CD14-positive monocyte (primary cell): ENCODE measurements around the gene FBXO34. TPM values are rescaled to one million over a fixed set of nuclear protein-coding genes. Genes with fewer than 3 reads are reported as not detected.

Source experiments
- DNase-seq, 3 donors: peaks; one replicate each; pipeline ENCODE4 v3.0.0-alpha.2; 2011 to 2022
- H2AFZ ChIP-seq: 2 replicates; pipeline ENCODE4 v1.6.0; 2012; ENCODE audit warnings: mild to moderate bottlenecking, low read depth, low read length, inconsistent platforms; ENCODE audit not compliant: insufficient read depth, poor library complexity, severe bottlenecking
- H3K27ac ChIP-seq, 2 donors: 1 replicate in 1 of 2; 2 replicates in 1 of 2; pipeline ENCODE4 v1.5.1; 2012 to 2013; ENCODE audit warnings: low read length in 2 of 2, control low read depth in 1 of 2, inconsistent platforms in 1 of 2, low read depth in 1 of 2, mild to moderate bottlenecking in 1 of 2
- H3K27me3 ChIP-seq, 2 donors: one replicate each; pipeline versions ENCODE4 v1.6.0 to v1.6.1; 2011 to 2013; ENCODE audit warnings: low read length in 2 of 2; ENCODE audit not compliant: control insufficient read depth in 2 of 2, insufficient read depth in 2 of 2
- H3K36me3 ChIP-seq, 2 donors: replicated peaks in 1 of 2; 1 replicate in 1 of 2; 2 replicates in 1 of 2; pipeline versions ENCODE4 v1.5.1 to v1.6.1; 2012 to 2013; ENCODE audit warnings: low read length in 2 of 2, control low read depth in 1 of 2, inconsistent platforms in 1 of 2, mild to moderate bottlenecking in 1 of 2; ENCODE audit not compliant: insufficient read depth in 2 of 2, control insufficient read depth in 1 of 2
- H3K4me1 ChIP-seq, 2 donors: 1 replicate in 1 of 2; 2 replicates in 1 of 2; pipeline versions ENCODE4 v1.5.1 to v1.6.1; 2012 to 2013; ENCODE audit warnings: low read length in 2 of 2, control low read depth in 1 of 2, inconsistent platforms in 1 of 2, mild to moderate bottlenecking in 1 of 2, moderate library complexity in 1 of 2; ENCODE audit not compliant: insufficient read depth in 2 of 2, control insufficient read depth in 1 of 2
- H3K4me2 ChIP-seq: replicated peaks from 2 replicates; pipeline ENCODE3; 2012; ENCODE audit warnings: low read length, moderate library complexity, mild to moderate bottlenecking; ENCODE audit not compliant: poor library complexity, severe bottlenecking; ENCODE audit errors: extremely low read depth
- H3K4me3 ChIP-seq, 3 experiments: fragments of 200-600 bp in 1 of 3; sonication (generic) in 1 of 3; replicated peaks in 1 of 3; 1 replicate in 2 of 3; 2 replicates in 1 of 3; pipeline ENCODE4 v1.5.1; 2011 to 2013; ENCODE audit warnings: low read length in 3 of 3, mild to moderate bottlenecking in 3 of 3, control low read depth in 2 of 3, low read depth in 2 of 3, inconsistent platforms in 1 of 3, moderate library complexity in 1 of 3
- H3K79me2 ChIP-seq: 2 replicates; pipeline ENCODE4 v1.6.0; 2012; ENCODE audit warnings: mild to moderate bottlenecking, control low read depth, inconsistent platforms, low read length, moderate library complexity; ENCODE audit not compliant: insufficient read depth
- H3K9ac ChIP-seq: 2 replicates; pipeline ENCODE4 v1.6.0; 2017; ENCODE audit warnings: low read length, mild to moderate bottlenecking; ENCODE audit not compliant: insufficient read depth, poor library complexity, severe bottlenecking
- H3K9me3 ChIP-seq, 2 donors: replicated peaks in 1 of 2; 1 replicate in 1 of 2; 2 replicates in 1 of 2; pipeline versions ENCODE4 v1.5.1 to v1.6.1; 2012 to 2013; ENCODE audit warnings: low read length in 2 of 2, control low read depth in 1 of 2; ENCODE audit not compliant: control insufficient read depth in 1 of 2, insufficient read depth in 1 of 2
- H4K20me1 ChIP-seq: 2 replicates; pipeline ENCODE4 v1.6.0; 2012; ENCODE audit warnings: mild to moderate bottlenecking, low read length, control low read depth, moderate library complexity; ENCODE audit not compliant: insufficient read depth
- H3K27ac Mint-ChIP-seq, 7 donors: one replicate each; pipeline ENCODE4 v1.8.0; 2020; ENCODE audit warnings: mild to moderate bottlenecking in 7 of 7, mixed read lengths in 7 of 7, moderate library complexity in 6 of 7, inconsistent platforms in 2 of 7
- H3K27me3 Mint-ChIP-seq, 3 donors: one replicate each; pipeline ENCODE4 v1.8.0; 2021 to 2022; ENCODE audit warnings: low read depth in 3 of 3, mild to moderate bottlenecking in 3 of 3, mixed read lengths in 3 of 3, moderate library complexity in 3 of 3, inconsistent platforms in 1 of 3
- H3K36me3 Mint-ChIP-seq, 2 donors: one replicate each; pipeline ENCODE4 v1.8.0; 2020; ENCODE audit warnings: mixed read lengths in 2 of 2, inconsistent platforms in 1 of 2, mild to moderate bottlenecking in 1 of 2
- H3K4me1 Mint-ChIP-seq: one replicate; pipeline ENCODE4 v1.8.0; 2020; ENCODE audit warnings: mild to moderate bottlenecking, mixed read lengths
- H3K4me3 Mint-ChIP-seq, 2 donors: one replicate each; pipeline ENCODE4 v1.8.0; 2020; ENCODE audit warnings: mild to moderate bottlenecking in 2 of 2, mixed read lengths in 2 of 2, moderate library complexity in 1 of 2
- H3K9me3 Mint-ChIP-seq, 7 donors: one replicate each; pipeline ENCODE4 v1.8.0; 2020 to 2022; ENCODE audit warnings: mixed read lengths in 7 of 7, mild to moderate bottlenecking in 6 of 7, moderate library complexity in 6 of 7, inconsistent platforms in 2 of 7
- WGBS: methylation state at CpG from one replicate; pipeline ENCODE4 v1.1.5; 2013; ENCODE audit warnings: missing lambda C conversion rate; ENCODE audit not compliant: insufficient coverage; 5-methylcytosine and 5-hydroxymethylcytosine counted together
- intact Hi-C, 2 donors: fragments of 100-400 bp; cut with micrococcal nuclease; formaldehyde crosslinking; loops; one replicate each; pipeline versions ENCODE4 v1.15.0 to v1.15.1; 2023
- polyA plus RNA-seq, 3 donors: library from polyadenylated mRNA; depleted of rRNA in 1 of 3; unstranded in 2 of 3; stranded (reverse) in 1 of 3; fragments of 300-500 nt in 2 of 3; fragments of >200 nt in 1 of 3; fragmentation: Illumina TruSeq in 2 of 3; gene quantifications; 1 replicate in 2 of 3; 2 replicates in 1 of 3; pipeline ENCODE4 v1.2.3, GENCODE V29; 2012 to 2021
- TF ChIP-seq, protein P1 (sequence below): fragments of 200-600 bp; IDR thresholded peaks from one replicate; pipeline ENCODE4 v1.8.0; 2022; ENCODE audit warnings: antibody characterized with exemption, mild to moderate bottlenecking

FBXO34 gene
- polyA plus RNA-seq, 3 donors = 10.3 to 18.1 (median 17.3) TPM

- no peaks in the 10 kb centered on the region for H3K27me3 Mint-ChIP-seq
- H3K9me3 Mint-ChIP-seq = peaks cover 0 to 12% (median 5%) of the 10 kb centered on the region in 7 donors
- H3K36me3 ChIP-seq = peaks cover 0 to 10% of the 10 kb centered on the region in 2 donors
- H3K79me2 ChIP-seq = peaks cover 88% of the 10 kb centered on the region
- TF ChIP-seq, protein P1, sequence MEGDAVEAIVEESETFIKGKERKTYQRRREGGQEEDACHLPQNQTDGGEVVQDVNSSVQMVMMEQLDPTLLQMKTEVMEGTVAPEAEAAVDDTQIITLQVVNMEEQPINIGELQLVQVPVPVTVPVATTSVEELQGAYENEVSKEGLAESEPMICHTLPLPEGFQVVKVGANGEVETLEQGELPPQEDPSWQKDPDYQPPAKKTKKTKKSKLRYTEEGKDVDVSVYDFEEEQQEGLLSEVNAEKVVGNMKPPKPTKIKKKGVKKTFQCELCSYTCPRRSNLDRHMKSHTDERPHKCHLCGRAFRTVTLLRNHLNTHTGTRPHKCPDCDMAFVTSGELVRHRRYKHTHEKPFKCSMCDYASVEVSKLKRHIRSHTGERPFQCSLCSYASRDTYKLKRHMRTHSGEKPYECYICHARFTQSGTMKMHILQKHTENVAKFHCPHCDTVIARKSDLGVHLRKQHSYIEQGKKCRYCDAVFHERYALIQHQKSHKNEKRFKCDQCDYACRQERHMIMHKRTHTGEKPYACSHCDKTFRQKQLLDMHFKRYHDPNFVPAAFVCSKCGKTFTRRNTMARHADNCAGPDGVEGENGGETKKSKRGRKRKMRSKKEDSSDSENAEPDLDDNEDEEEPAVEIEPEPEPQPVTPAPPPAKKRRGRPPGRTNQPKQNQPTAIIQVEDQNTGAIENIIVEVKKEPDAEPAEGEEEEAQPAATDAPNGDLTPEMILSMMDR = no peak
- peaks cover 24 to 25% of the 10 kb centered on the region in 2 donors for H3K36me3 Mint-ChIP-seq
- H3K9me3 ChIP-seq = peaks cover 0 to 5% of the 10 kb centered on the region in 2 donors
- H3K4me1 Mint-ChIP-seq = peaks cover 16% of the 10 kb centered on the region
- no peak overlapping the region for H3K4me3 ChIP-seq
- intact Hi-C loops = no loop called here
- no peak overlapping the region for H3K27ac ChIP-seq
- no CpG with 5 or more reads among the region's 3 CpGs for WGBS
- H4K20me1 ChIP-seq = peaks cover 59% of the 10 kb centered on the region
- no peak overlapping the region for H2AFZ ChIP-seq
- H3K27me3 ChIP-seq = no peaks in the 10 kb centered on the region
- DNase-seq = no peak
- H3K4me1 ChIP-seq = peaks cover 0 to 8% of the 10 kb centered on the region in 2 donors
- H3K4me3 Mint-ChIP-seq = no peak overlapping the region
- no peak overlapping the region for H3K27ac Mint-ChIP-seq
- H3K9ac ChIP-seq = no peak overlapping the region
- no peak overlapping the region for H3K4me2 ChIP-seq
Observed at GRCh38 chr14:55294603-55295002, 23.4 kb downstream of the FBXO34 start.

DNA sequence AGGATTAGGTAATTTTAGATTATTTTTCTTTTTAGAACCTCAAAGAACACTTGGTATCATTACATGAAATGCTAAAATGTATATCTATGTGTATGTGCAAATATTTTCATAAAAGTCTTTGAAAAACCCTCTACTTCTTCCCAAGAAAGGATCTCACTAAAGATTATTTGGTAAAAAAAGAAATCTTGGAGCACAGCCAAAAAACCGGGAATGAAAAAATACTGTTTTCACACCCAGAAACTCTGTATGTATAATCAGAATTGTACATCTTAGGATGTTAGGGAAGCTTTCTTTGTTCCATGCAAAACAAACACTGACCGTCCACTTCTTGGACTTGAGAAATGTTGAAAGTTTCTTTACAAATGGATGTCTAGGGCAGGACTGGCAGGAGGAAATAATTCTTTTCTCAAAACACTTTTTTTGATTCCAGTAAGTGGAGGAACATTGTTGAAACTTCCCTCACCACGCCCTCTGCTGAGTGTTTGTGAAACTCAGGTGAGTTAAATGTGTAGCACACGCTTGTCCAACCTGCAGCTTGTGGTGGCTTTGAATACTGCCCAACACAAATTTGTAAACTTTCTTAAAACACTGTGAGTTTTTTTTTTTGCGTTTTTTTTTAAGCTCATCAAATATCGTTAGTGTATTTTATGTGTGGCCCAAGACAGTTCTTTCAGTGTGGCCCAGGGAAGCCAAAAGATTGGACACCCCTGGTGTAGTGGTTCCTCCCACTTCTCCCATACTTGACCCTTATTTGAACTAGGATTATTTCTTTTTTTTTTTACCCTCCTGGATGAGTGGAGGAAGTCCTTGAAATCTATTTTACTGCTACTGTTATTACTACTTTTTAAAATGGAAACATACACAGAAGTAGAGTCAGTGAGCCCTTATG is 26.6 kb downstream of the FBXO34 start:
- Histone ChIP-seq H3K79me2 (peaks cover 81% of the 10 kb centered on the region), H3K9ac (no peak overlapping the region), H3K4me2 (no peak overlapping the region)

More for the DNA sequence above, 26.6 kb downstream of the FBXO34 start:
- no peak overlapping the region for H3K4me3 ChIP-seq
- H3K9me3 ChIP-seq = peaks cover 0 to 5% of the 10 kb centered on the region in 2 donors
- Mint-ChIP-seq H3K36me3 (peaks cover 27 to 28% of the 10 kb centered on the region in 2 donors), H3K27ac (peak overlapping the region in 4 of 7 donors; percentile 21 to 50 (median 33)), H3K4me3 (no peak overlapping the region), H3K9me3 (peaks cover 0 to 12% (median 5%) of the 10 kb centered on the region in 7 donors), H3K4me1 (peaks cover 33% of the 10 kb centered on the region), H3K27me3 (no peaks in the 10 kb centered on the region)
- H3K27ac ChIP-seq = no peak overlapping the region
- no peak overlapping the region for H2AFZ ChIP-seq
- H3K27me3 ChIP-seq = no peaks in the 10 kb centered on the region
- intact Hi-C loops = no loop called here
- H3K36me3 ChIP-seq = peaks cover 0 to 10% of the 10 kb centered on the region in 2 donors
- TF ChIP-seq, protein P1 = no peak
- H3K4me1 ChIP-seq = peaks cover 10 to 16% of the 10 kb centered on the region in 2 donors
- no peak for DNase-seq
- peaks cover 31% of the 10 kb centered on the region for H4K20me1 ChIP-seq
- no CpG with 5 or more reads among the region's 6 CpGs for WGBS
